Measurements from ENCODE around the gene DPP4. TPM values are rescaled to one million over a fixed set of nuclear protein-coding genes. Genes with fewer than 3 reads are reported as not detected.
"Not testable (repeated sequence)": the region's sequence is repeated elsewhere in the genome, so short reads cannot be mapped to it uniquely, and the experiment has no call there.

The DPP4 gene
- total RNA-seq, 8 experiments from 2014 or later: 0.24 to 83.7 (median 1.1) TPM

- no peak overlapping the region for H3K4me3 ChIP-seq
- H3K27ac ChIP-seq: no peak overlapping the region
- no peaks in the 10 kb centered on the region for H3K4me1 ChIP-seq (replicated peaks in 1 of 2)
- in situ Hi-C loops (cut with MboI; ENCODE audit: low pct_unique_long_range_greater_than_20kb in 2 of 9, low sequenced_read_pairs in 9 of 9, unreplicated experiment in 9 of 9): no loop called here
- no peak for ATAC-seq (replicated peaks in 6 of 8)
- 36 to 100% (median 75%) methylated on average over 1 of the region's 1 CpG; no CpG with 5 or more reads in 1 of the 10 experiments for WGBS, 10 experiments
Observed at GRCh38 chr2:161983331-161983651, 90.7 kb downstream of the DPP4 start.

- Histone ChIP-seq H3K27ac (no peak overlapping the region), H3K4me1 (replicated peaks in 1 of 2) (no peaks in the 10 kb centered on the region), H3K4me3 (no peak overlapping the region)
- in situ Hi-C loops (cut with MboI; ENCODE audit: low pct_unique_long_range_greater_than_20kb in 2 of 9, low sequenced_read_pairs in 9 of 9, unreplicated experiment in 9 of 9): no loop called here
- 44 to 100% (median 84%) methylated on average over 2 to 6 of the region's 7 CpGs for WGBS, 10 experiments
- no peak for ATAC-seq (replicated peaks in 6 of 8)
Observed at GRCh38 chr2:161982548-161983330, 91.3 kb downstream of the DPP4 start.

GRCh38 chr2:161981679-161982250 lies 92.2 kb downstream of the DPP4 start:
- in situ Hi-C loops (cut with MboI; ENCODE audit: low pct_unique_long_range_greater_than_20kb in 2 of 9, low sequenced_read_pairs in 9 of 9, unreplicated experiment in 9 of 9): no loop called here
- WGBS, 10 experiments: 71 to 97% (median 91%) methylated on average over 2 to 9 of the region's 10 CpGs; no CpG with 5 or more reads in 2 of the 10 experiments

DNA sequence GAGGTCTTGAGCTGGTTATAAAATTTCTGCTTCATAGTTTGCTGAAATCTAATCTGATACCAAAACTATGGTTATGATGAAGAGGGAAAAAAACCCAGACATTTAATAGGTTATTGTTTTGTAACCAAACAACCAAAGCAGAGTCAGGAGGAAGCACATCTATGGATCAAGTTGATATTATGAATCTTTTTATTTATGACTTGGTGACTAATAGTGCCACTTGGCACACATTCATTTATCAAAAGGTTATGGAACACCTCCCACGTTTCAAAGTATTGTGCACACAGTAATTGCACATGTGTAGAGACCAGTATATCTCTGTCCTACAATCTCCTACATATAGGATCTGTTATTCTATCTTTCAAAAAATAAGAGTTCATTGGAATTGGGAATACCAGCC lies 93.0 kb downstream of the DPP4 start:
- H3K4me3 ChIP-seq: no peak overlapping the region
- in situ Hi-C loops (cut with MboI; ENCODE audit: low pct_unique_long_range_greater_than_20kb in 2 of 9, low sequenced_read_pairs in 9 of 9, unreplicated experiment in 9 of 9): no loop called here
- 0 to 50% (median 22%) methylated on average over 1 of the region's 1 CpG; no CpG with 5 or more reads in 3 of the 10 experiments for WGBS, 10 experiments
- no peak overlapping the region for H3K27ac ChIP-seq
- H3K4me1 ChIP-seq (replicated peaks in 1 of 2): no peaks in the 10 kb centered on the region
- no peak for ATAC-seq (replicated peaks in 6 of 8)

More at GRCh38 chr2:161981679-161982250, 92.2 kb downstream of the DPP4 start:
- Histone ChIP-seq H3K27ac (no peak overlapping the region), H3K4me3 (no peak overlapping the region), H3K4me1 (replicated peaks in 1 of 2) (no peaks in the 10 kb centered on the region)
- no peak for ATAC-seq (replicated peaks in 6 of 8)

GRCh38 chr2:161979490-161979889 lies 94.5 kb downstream of the DPP4 start:
- in situ Hi-C loops (cut with MboI; ENCODE audit: low pct_unique_long_range_greater_than_20kb in 2 of 9, low sequenced_read_pairs in 9 of 9, unreplicated experiment in 9 of 9): no loop called here
- H3K27ac ChIP-seq: no peak overlapping the region
- no peak overlapping the region for H3K4me3 ChIP-seq
- ATAC-seq (replicated peaks in 6 of 8): no peak
- H3K4me1 ChIP-seq (replicated peaks in 1 of 2): no peaks in the 10 kb centered on the region
- WGBS, 10 experiments: 60 to 100% (median 96%) methylated on average over 1 to 2 of the region's 2 CpGs; no CpG with 5 or more reads in 2 of the 10 experiments

DNA sequence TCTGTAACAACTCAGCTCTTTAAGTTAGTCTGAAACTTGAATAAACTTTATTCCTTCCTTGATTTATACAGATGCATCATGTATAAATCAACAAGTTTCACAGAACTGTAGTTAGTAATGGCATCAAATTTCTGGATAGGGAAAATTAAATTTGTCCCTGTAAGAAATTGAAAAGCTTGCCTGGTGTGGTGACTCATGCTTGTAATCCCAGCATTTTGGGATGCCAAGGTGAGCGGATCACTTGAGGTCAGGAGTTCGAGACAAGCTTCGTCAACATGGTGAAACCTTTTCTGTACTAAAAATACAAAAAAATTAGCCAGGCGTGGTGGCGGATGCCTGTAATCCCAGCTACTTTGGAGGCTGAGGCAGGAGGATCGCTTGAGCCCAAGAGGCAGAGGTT lies 96.1 kb downstream of the DPP4 start:
- H3K4me1 ChIP-seq (replicated peaks in 1 of 2); H3K4me3 ChIP-seq; in situ Hi-C loops (cut with MboI; ENCODE audit: low pct_unique_long_range_greater_than_20kb in 2 of 9, low sequenced_read_pairs in 9 of 9, unreplicated experiment in 9 of 9); H3K27ac ChIP-seq; ATAC-seq (replicated peaks in 6 of 8): not testable (repeated sequence)
- WGBS, 10 experiments: 61 to 98% (median 91%) methylated on average over 3 to 6 of the region's 6 CpGs; no CpG with 5 or more reads in 2 of the 10 experiments

DNA sequence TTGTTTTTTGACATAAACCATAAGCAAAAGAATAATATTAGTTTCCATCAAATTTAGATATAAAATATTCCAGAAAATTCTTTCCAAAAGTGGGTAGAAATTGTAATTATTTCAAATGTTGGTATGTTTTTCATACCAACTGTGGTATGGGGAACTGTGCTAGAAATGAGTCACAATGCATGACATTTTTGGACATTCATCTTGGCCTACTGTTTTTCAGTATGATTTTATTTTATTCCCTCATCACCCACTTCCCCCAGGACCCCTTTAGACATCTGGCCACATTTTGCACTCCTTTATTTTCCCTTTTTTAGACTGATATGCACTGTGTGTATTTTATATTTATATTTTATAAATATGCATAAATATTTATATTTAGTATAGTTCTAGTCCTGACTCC lies 97.1 kb downstream of the DPP4 start:
- ATAC-seq (replicated peaks in 6 of 8): no peak
- Histone ChIP-seq H3K4me3 (no peak overlapping the region), H3K27ac (no peak overlapping the region), H3K4me1 (replicated peaks in 1 of 2) (no peaks in the 10 kb centered on the region)
- in situ Hi-C loops (cut with MboI; ENCODE audit: low pct_unique_long_range_greater_than_20kb in 2 of 9, low sequenced_read_pairs in 9 of 9, unreplicated experiment in 9 of 9): no loop called here

GRCh38 chr2:161976295-161976694 lies 97.7 kb downstream of the DPP4 start:
- no peaks in the 10 kb centered on the region for H3K4me1 ChIP-seq (replicated peaks in 1 of 2)
- ATAC-seq (replicated peaks in 6 of 8): no peak
- H3K4me3 ChIP-seq: no peak overlapping the region
- H3K27ac ChIP-seq: no peak overlapping the region
- WGBS, 10 experiments: 63 to 100% (median 85%) methylated on average over 1 of the region's 1 CpG; no CpG with 5 or more reads in 2 of the 10 experiments
- in situ Hi-C loops (cut with MboI; ENCODE audit: low pct_unique_long_range_greater_than_20kb in 2 of 9, low sequenced_read_pairs in 9 of 9, unreplicated experiment in 9 of 9): no loop called here

GRCh38 chr2:161975813-161976160 lies 98.2 kb downstream of the DPP4 start:
- no peak for ATAC-seq (replicated peaks in 6 of 8)
- in situ Hi-C loops (cut with MboI; ENCODE audit: low pct_unique_long_range_greater_than_20kb in 2 of 9, low sequenced_read_pairs in 9 of 9, unreplicated experiment in 9 of 9): no loop called here
- no peak overlapping the region for H3K27ac ChIP-seq
- H3K4me1 ChIP-seq (replicated peaks in 1 of 2): no peaks in the 10 kb centered on the region
- H3K4me3 ChIP-seq: no peak overlapping the region
- WGBS, 10 experiments: 90 to 100% (median 100%) methylated on average over 2 of the region's 2 CpGs; no CpG with 5 or more reads in 3 of the 10 experiments

GRCh38 chr2:161975062-161975812 lies 98.8 kb downstream of the DPP4 start:
- WGBS, 10 experiments: 61 to 97% (median 84%) methylated on average over 1 to 3 of the region's 3 CpGs; no CpG with 5 or more reads in 1 of the 10 experiments
- H3K27ac ChIP-seq: no peak overlapping the region
- H3K4me1 ChIP-seq (replicated peaks in 1 of 2): no peaks in the 10 kb centered on the region
- in situ Hi-C loops (cut with MboI; ENCODE audit: low pct_unique_long_range_greater_than_20kb in 2 of 9, low sequenced_read_pairs in 9 of 9, unreplicated experiment in 9 of 9): no loop called here
- H3K4me3 ChIP-seq: no peak overlapping the region
- no peak for ATAC-seq (replicated peaks in 6 of 8)

- H3K4me3 ChIP-seq: no peak overlapping the region
- in situ Hi-C loops (cut with MboI; ENCODE audit: low pct_unique_long_range_greater_than_20kb in 2 of 9, low sequenced_read_pairs in 9 of 9, unreplicated experiment in 9 of 9): no loop called here
- 100% methylated on average over 1 to 2 of the region's 2 CpGs; no CpG with 5 or more reads in 1 of the 10 experiments for WGBS, 10 experiments
- H3K4me1 ChIP-seq (replicated peaks in 1 of 2): no peaks in the 10 kb centered on the region
- ATAC-seq (replicated peaks in 6 of 8): no peak
- no peak overlapping the region for H3K27ac ChIP-seq
Observed at GRCh38 chr2:161974461-161974860, 99.6 kb downstream of the DPP4 start.

- Histone ChIP-seq H3K4me3 (no peak overlapping the region), H3K4me1 (replicated peaks in 1 of 2) (peaks cover 0 to 10% of the 10 kb centered on the region in 2 donors), H3K27ac (no peak overlapping the region)
- in situ Hi-C loops (cut with MboI; ENCODE audit: low pct_unique_long_range_greater_than_20kb in 2 of 9, low sequenced_read_pairs in 9 of 9, unreplicated experiment in 9 of 9): no loop called here
- 80 to 100% (median 92%) methylated on average over 1 to 2 of the region's 2 CpGs; no CpG with 5 or more reads in 2 of the 10 experiments for WGBS, 10 experiments
- no peak for ATAC-seq (replicated peaks in 6 of 8)
Observed at GRCh38 chr2:161972866-161973265, 101.1 kb downstream of the DPP4 start.

DNA sequence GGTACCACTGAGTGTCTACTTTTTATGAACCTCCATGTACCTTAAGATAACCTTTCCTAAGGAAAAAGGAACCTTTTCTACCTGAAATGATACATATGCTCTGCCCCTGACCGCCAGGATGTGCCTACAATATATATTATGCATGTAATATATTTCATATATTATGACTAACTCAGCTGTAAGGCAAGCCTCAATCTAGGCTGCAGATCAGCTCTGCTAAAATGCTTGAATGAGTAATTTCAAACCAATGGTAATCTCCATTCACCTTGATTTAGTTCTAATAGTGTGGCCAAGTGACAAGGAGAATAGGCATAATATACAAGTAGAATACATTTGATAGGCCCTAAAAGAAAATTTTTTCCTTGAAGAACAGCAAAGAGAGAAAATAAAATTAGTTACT lies 101.8 kb downstream of the DPP4 start:
- in situ Hi-C loops (cut with MboI; ENCODE audit: low pct_unique_long_range_greater_than_20kb in 2 of 9, low sequenced_read_pairs in 9 of 9, unreplicated experiment in 9 of 9): no loop called here
- no peak for ATAC-seq (replicated peaks in 6 of 8)
- H3K4me1 ChIP-seq (replicated peaks in 1 of 2): peaks cover 0 to 10% of the 10 kb centered on the region in 2 donors
- no peak overlapping the region for H3K27ac ChIP-seq
- no peak overlapping the region for H3K4me3 ChIP-seq
- WGBS, 10 experiments: 33 to 100% (median 78%) methylated on average over 1 of the region's 1 CpG; no CpG with 5 or more reads in 2 of the 10 experiments

Data from motor neuron (in vitro differentiated cells).